ENCODE data around the gene ST6GAL1.

DNA sequence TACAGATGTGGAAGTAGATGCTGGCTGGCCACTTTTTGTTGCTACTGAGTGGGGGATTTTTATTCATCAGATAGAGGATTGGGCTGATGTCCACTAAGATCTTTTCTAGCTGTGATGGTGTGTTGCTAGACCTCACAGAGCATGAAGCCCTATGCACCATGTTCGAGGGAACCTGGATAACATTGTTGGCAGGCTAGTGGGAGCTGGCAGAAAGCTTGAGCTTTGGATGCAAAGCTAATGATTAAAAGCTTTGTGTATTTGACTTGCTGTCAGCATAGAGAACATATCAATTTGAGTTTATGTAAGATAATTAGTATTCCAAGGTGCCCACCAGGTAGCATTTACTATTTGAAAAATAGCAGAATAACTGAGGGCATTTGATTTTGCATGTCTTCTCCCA is 59.1 kb downstream of the ST6GAL1 start:
- TF ChIP-seq BCL11A (IDR thresholded peaks at IDR 0.05; ENCODE audit: low read depth in 2 of 2, low read length in 2 of 2) (no peak), TAF1 (IDR thresholded peaks at IDR 0.05; ENCODE audit: low read depth, low read length) (no peak), CEBPB (IDR thresholded peaks at IDR 0.05; ENCODE audit: low read depth, low read length) (no peak), JUND (IDR thresholded peaks at IDR 0.05; ENCODE audit: low read length) (no peak), RFX5 (IDR thresholded peaks at IDR 0.05; ENCODE audit: borderline replicate concordance, low read depth, low read length) (no peak), POLR2A (IDR thresholded peaks at IDR 0.05; ENCODE audit: control extremely low read depth in 1 of 2, low read depth in 2 of 2, low read length in 2 of 2) (no peak), GABPA (IDR thresholded peaks at IDR 0.05; ENCODE audit: borderline replicate concordance, insufficient read depth, low read length) (no peak), SIRT6 (IDR thresholded peaks at IDR 0.05; ENCODE audit: low read length) (no peak), EP300 (IDR thresholded peaks at IDR 0.05; ENCODE audit: borderline replicate concordance in 1 of 2, low read depth in 2 of 2, low read length in 2 of 2) (no peak), SP1 (IDR thresholded peaks at IDR 0.05; ENCODE audit: low read depth, low read length) (no peak), YY1 (IDR thresholded peaks at IDR 0.05; ENCODE audit: low read depth, low read length) (no peak)
- TF ChIP-seq, protein P1, sequence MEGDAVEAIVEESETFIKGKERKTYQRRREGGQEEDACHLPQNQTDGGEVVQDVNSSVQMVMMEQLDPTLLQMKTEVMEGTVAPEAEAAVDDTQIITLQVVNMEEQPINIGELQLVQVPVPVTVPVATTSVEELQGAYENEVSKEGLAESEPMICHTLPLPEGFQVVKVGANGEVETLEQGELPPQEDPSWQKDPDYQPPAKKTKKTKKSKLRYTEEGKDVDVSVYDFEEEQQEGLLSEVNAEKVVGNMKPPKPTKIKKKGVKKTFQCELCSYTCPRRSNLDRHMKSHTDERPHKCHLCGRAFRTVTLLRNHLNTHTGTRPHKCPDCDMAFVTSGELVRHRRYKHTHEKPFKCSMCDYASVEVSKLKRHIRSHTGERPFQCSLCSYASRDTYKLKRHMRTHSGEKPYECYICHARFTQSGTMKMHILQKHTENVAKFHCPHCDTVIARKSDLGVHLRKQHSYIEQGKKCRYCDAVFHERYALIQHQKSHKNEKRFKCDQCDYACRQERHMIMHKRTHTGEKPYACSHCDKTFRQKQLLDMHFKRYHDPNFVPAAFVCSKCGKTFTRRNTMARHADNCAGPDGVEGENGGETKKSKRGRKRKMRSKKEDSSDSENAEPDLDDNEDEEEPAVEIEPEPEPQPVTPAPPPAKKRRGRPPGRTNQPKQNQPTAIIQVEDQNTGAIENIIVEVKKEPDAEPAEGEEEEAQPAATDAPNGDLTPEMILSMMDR (IDR thresholded peaks at IDR 0.05; ENCODE audit: control extremely low read depth in 1 of 3, insufficient read depth in 1 of 3, low read depth in 1 of 3, low read length in 3 of 3): no peak

Data from H1 (cell line).